Esophagus squamous epithelium (tissue), 5 donors: ENCODE results near the gene LRRK2. TPM values are rescaled to one million over a fixed set of nuclear protein-coding genes. Genes with fewer than 3 reads are reported as not detected.

Experiments used
- DNase-seq: peaks from one replicate; lab custom pipeline; 2025; lab: John Stamatoyannopoulos, UW
- H3K27ac ChIP-seq, 4 donors: fragments of 200-600 bp; sonication (generic); one replicate each; pipeline ENCODE4 v1.5.1; 2016 to 2019; ENCODE audit warnings: mild to moderate bottlenecking in 1 of 4
- H3K27me3 ChIP-seq, 4 donors: fragments of 200-600 bp; sonication (generic); 1 replicate in 3 of 4; 2 replicates in 1 of 4; pipeline versions ENCODE4 v1.5.1 to v1.6.0; 2017 to 2021; ENCODE audit warnings: antibody characterized with exemption in 1 of 4
- H3K36me3 ChIP-seq, 3 donors: fragments of 200-600 bp; sonication (generic); one replicate each; pipeline ENCODE4 v1.5.1; 2016 to 2019
- H3K4me1 ChIP-seq, 3 donors: fragments of 200-600 bp; sonication (generic); one replicate each; pipeline ENCODE4 v1.5.1; 2017 to 2019
- H3K4me3 ChIP-seq, 4 donors: fragments of 200-600 bp; sonication (generic); 1 replicate in 3 of 4; 2 replicates in 1 of 4; pipeline ENCODE4 v1.5.1; 2016 to 2019; ENCODE audit warnings: mild to moderate bottlenecking in 2 of 4, moderate library complexity in 1 of 4
- H3K9me3 ChIP-seq, 3 donors: fragments of 200-600 bp; sonication (generic); one replicate each; pipeline ENCODE4 v1.5.1; 2016 to 2019
- CTCF ChIP-seq, 6 experiments: fragments of 450-650 bp in 4 of 6; fragments of 200-600 bp in 2 of 6; sonication (generic) in 2 of 6; IDR thresholded peaks; one replicate each; pipeline ENCODE4 v1.5.1; 2016 to 2019; ENCODE audit warnings: antibody characterized with exemption in 6 of 6, mild to moderate bottlenecking in 4 of 6, moderate library complexity in 4 of 6
- POLR2A ChIP-seq, 4 donors: fragments of 450-650 bp; IDR thresholded peaks; one replicate each; pipeline ENCODE4 v1.6.1; 2017; ENCODE audit warnings: antibody characterized with exemption in 4 of 4, mild to moderate bottlenecking in 4 of 4, moderate library complexity in 3 of 4
- WGBS, 2 donors: methylation state at CpG; one replicate each; pipeline ENCODE4 v1.1.5; 2018; 5-methylcytosine and 5-hydroxymethylcytosine counted together
- intact Hi-C: fragments of 100-400 bp; cut with DNase I; formaldehyde crosslinking; loops from one replicate; pipeline ENCODE4 v1.15.0; 2022
- total RNA-seq, 4 donors: library from RNA; depleted of rRNA; stranded (reverse); fragments of >200 nt; gene quantifications; one replicate each; pipeline ENCODE4 v1.1.0, GENCODE V29; 2016
- donor health status: DM: yes; HTN: yes; CAD: no.

Gene LRRK2
- total RNA-seq, 4 donors from 2014 or later = 10.9 to 21.4 (median 13.4) TPM

DNA sequence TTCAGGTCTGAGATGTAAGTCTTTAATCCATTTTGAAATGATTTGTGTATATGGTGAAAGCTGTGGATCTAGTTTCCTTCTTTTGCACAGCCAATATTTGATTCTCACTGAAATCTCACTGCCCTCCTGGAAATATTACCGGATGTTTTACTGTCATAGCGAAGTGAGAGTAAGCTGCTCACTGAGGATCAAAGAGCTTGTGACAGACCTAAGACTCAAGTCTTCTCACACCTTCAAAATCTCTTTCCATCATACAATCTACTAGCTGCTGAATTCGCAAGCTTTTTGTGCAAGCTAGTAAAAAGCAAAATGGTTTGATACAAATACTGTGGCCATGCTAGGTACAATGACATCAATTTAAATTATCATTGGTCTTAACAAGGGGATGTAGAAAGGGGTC is 3.9 kb downstream of the LRRK2 start:
- 75 to 81% methylated on average over 3 of the region's 3 CpGs for WGBS, 2 donors
- Histone ChIP-seq H3K27me3 (no peaks in the 10 kb centered on the region), H3K36me3 (peaks cover 0 to 19% (median 0%) of the 10 kb centered on the region in 3 donors), H3K27ac (no peak overlapping the region), H3K9me3 (no peaks in the 10 kb centered on the region), H3K4me3 (no peak overlapping the region), H3K4me1 (peaks cover 0 to 53% (median 4%) of the 10 kb centered on the region in 3 donors)
- no peak for DNase-seq
- intact Hi-C loops = no loop called here
- TF ChIP-seq POLR2A (IDR thresholded peaks at IDR 0.05) (no peak), CTCF (IDR thresholded peaks at IDR 0.05) (no peak)

- Histone ChIP-seq H3K27ac (no peak overlapping the region), H3K4me3 (no peak overlapping the region), H3K9me3 (no peaks in the 10 kb centered on the region), H3K4me1 (peaks cover 0 to 47% (median 4%) of the 10 kb centered on the region in 3 donors), H3K36me3 (peaks cover 0 to 30% (median 0%) of the 10 kb centered on the region in 3 donors), H3K27me3 (no peaks in the 10 kb centered on the region)
- TF ChIP-seq CTCF (IDR thresholded peaks at IDR 0.05) (no peak), POLR2A (IDR thresholded peaks at IDR 0.05) (no peak)
- no peak for DNase-seq
- intact Hi-C loops = no loop called here
- WGBS, 2 donors = 61 to 71% methylated on average over 10 of the region's 10 CpGs
These were observed 5.2 kb downstream of the LRRK2 start for GRCh38 chr12:40229690-40230651.

DNA sequence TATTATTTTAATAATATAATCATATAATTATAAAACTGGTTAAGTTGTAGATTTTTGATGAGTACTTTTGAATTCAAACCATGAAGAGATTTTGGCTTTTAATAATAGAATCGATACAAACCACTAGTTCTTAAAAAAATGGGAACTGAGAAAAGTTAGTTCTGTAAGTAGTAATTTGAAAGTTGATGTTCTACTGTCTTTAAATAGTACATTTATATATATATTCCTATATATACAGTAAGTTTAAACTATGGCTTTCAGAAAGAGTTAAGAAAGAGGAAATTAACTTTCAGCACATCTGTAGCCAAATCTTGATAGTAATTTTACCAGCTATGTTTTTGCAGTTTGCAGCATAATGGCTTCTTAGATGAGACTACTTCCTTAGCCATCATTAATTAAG is 7.8 kb downstream of the LRRK2 start:
- no peaks in the 10 kb centered on the region for H3K27me3 ChIP-seq
- H3K36me3 ChIP-seq = peaks cover 0 to 49% (median 3%) of the 10 kb centered on the region in 3 donors
- DNase-seq = no peak
- H3K9me3 ChIP-seq = no peaks in the 10 kb centered on the region
- intact Hi-C loops = no loop called here
- H3K4me3 ChIP-seq = no peak overlapping the region
- TF ChIP-seq CTCF (IDR thresholded peaks at IDR 0.05) (no peak), POLR2A (IDR thresholded peaks at IDR 0.05) (no peak)
- peaks cover 0 to 28% (median 4%) of the 10 kb centered on the region in 3 donors for H3K4me1 ChIP-seq
- H3K27ac ChIP-seq = no peak overlapping the region
- WGBS, 2 donors = 65% methylated on average over 1 of the region's 1 CpG

GRCh38 chr12:40233741-40234367 is 9.1 kb downstream of the LRRK2 start:
- TF ChIP-seq POLR2A (IDR thresholded peaks at IDR 0.05) (no peak), CTCF (IDR thresholded peaks at IDR 0.05) (no peak)
- 45 to 49% methylated on average over 3 of the region's 3 CpGs for WGBS, 2 donors
- intact Hi-C loops = no loop called here
- Histone ChIP-seq H3K27ac (no peak overlapping the region), H3K36me3 (peaks cover 0 to 49% (median 3%) of the 10 kb centered on the region in 3 donors), H3K4me3 (no peak overlapping the region), H3K9me3 (no peaks in the 10 kb centered on the region), H3K4me1 (peaks cover 4 to 31% (median 5%) of the 10 kb centered on the region in 3 donors), H3K27me3 (no peaks in the 10 kb centered on the region)
- DNase-seq = no peak
